Hypothalamus (tissue), 51 donors: Measurements from ENCODE around the gene CP.
"Not testable (repeated sequence)": the region's sequence is repeated elsewhere in the genome, so short reads cannot be mapped to it uniquely, and the experiment has no call there.

Experiments used
- DNase-seq, 51 donors: peaks; one replicate each; lab custom pipeline; 2025; lab: John Stamatoyannopoulos, UW

Gene CP

DNA sequence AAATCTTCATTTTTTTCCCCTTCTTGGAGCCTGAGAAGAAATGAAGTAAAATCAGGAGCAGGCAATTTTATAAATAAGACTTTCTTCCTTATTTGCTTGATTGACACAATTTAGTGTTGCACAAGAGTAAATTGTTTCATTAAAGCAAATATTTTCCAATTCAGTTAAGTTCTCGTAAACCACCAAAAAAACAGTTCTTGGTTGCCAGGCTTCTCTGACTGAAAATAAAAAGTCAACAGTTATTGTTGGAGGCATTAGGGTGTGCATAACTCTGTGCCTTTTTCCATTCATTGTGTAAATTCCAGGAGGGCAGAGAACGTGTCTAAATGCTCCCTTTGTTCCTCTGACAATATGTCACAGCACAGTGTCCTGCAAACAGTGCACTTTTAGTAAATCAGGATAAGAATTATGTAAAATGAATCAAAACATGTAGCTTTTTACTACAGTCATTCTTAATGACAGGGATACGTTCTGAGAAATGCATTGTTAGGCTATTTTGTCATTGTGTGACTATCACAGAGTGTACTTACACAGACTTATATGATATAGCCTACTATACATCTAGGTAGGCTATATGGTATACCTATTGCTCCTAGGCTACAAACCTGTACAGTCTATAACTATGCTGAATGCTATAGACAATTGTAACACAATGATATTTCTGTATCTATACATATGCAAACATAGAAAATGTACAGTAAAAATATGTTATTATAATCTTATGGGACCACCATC lies at the start of gene CP:
Gene CP, minus strand, starts transcription at position 47 of the 735 bp plus-strand sequence. Its CDS starts 37 bp downstream, at position 10.
- DNase-seq, result no peak

- DNase-seq, result no peak
These were observed 48.6 kb upstream of the CP start for GRCh38 chr3:149270180-149270579.

GRCh38 chr3:149269687-149270086 lies 48.1 kb upstream of the CP start:
- no peak for DNase-seq

DNA sequence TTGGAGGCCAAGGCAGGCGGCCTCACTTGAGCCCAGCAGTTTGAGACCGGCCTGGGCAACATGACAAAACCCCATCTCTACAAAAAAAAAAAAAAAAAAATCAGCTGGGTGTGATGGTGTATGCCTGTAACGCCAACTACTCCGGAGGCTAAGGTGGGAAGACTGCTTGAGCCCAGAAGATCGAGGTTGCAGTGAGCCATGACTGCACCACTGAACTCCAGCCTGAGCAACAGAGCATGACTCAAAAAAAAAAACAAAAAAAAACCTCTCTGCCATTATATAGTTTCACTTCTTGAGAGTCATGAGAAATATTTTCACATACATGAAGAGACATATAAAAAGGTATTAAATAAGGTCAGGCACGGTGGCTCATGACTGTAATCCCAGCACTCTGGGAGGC lies 45.9 kb upstream of the CP start:
- DNase-seq, result no peak

GRCh38 chr3:149266736-149267135 lies 45.1 kb upstream of the CP start:
- no peak for DNase-seq

- DNase-seq, result no peak
These were observed 42.2 kb upstream of the CP start for GRCh38 chr3:149263856-149264255.

DNA sequence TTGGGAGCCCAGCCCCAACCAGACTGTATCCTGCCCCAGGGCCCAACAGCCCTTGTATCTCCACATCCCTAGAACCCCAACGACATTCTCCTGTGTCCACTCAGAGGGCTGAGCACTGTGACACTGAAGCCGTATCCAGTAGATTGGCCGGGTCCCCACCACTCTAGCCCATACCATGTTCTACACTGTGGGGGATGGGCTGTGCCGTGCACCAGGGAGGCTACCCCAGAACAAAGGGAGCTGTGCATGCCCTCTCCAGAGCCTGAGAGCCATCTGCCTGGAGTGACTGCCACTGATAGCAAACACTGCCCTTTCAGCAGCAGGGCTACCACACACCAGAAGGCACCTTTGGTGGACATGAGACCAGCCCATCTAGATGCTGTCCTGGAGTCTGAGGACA lies 37.1 kb upstream of the CP start:
- no peak for DNase-seq

- DNase-seq, result peak in 1 of 51 donors; percentile 1
These were observed 36.7 kb upstream of the CP start for GRCh38 chr3:149258298-149258697.

DNA sequence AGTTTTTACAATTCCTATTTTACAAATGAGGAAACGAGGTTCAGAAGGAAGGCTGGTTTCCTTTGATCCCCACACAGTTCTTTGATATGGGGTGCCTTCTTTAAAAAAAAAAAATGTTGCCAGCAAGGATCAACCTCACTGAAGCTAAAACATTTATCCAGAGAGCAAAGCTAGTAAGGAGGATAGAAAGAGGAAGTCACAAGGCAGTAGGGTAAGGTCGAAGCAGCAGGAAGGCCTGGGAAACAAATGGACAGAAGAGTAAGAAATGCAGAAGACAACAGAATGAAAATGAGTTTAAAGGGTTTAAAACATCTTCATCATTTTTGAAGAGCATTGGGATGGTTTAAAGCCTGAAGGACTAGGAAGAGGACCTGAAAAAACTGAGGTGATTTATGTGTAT lies 30.6 kb upstream of the CP start:
- DNase-seq, result no peak

GRCh38 chr3:149251186-149251585 lies 29.6 kb upstream of the CP start:
- no peak for DNase-seq

DNA sequence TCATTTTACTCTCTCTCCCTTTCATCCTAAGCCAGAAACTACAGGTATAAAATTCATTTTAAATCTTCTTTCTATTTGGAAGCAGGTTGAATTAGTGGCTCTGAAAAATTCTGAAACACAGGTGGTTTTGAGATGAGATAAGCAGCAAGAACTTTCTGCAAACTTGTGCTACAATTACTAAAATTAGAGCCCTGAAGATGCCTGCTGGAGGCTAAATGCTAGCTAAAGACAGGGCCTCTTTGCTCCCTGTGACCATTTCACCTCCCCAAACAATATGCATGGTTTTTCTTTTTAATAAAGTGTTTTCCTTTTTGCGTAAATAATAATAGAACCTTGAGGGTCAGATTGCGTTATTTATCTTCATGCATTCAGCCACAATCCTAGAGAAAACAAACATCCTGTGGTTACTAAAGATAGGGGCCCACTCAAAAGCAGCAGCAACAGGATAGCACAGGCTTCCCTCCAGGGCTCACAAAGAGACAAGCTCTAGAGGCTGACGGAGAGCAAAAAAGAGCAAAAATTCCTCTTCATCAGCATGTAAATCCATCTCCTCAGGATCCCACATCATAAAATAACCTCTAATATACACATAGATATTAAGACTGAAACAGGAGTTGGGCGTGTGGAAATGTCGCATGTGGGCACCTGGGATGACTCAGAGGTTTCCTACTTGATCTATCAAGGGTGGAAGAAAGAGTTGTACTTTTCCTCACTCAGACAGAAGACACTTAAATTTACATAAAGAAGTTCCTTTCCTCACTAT lies 26.5 kb upstream of the CP start:
- DNase-seq, result no peak

GRCh38 chr3:149247008-149247710 lies 25.5 kb upstream of the CP start:
- no peak for DNase-seq

- no peak for DNase-seq
These were observed 24.3 kb upstream of the CP start for GRCh38 chr3:149245738-149246451.

DNA sequence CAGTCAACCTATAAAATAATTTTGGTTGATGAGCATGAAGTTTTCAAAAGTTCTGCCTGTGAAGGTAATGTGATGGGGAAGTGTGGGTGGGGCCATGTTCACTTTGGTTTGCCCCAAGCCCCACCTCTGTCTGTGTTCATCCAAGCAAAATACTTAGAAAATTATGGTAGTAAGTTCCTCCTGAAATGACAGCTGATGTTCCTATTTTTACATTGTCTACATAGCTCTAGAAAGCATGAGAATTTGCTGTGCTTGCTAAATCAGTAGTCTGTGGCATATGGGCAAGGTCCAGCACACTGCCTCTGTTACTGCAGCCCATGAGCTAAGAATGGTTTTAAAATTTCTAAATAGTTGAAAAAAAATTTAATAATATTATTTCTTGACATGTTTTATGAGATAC lies 21.9 kb upstream of the CP start:
- no peak for DNase-seq

DNA sequence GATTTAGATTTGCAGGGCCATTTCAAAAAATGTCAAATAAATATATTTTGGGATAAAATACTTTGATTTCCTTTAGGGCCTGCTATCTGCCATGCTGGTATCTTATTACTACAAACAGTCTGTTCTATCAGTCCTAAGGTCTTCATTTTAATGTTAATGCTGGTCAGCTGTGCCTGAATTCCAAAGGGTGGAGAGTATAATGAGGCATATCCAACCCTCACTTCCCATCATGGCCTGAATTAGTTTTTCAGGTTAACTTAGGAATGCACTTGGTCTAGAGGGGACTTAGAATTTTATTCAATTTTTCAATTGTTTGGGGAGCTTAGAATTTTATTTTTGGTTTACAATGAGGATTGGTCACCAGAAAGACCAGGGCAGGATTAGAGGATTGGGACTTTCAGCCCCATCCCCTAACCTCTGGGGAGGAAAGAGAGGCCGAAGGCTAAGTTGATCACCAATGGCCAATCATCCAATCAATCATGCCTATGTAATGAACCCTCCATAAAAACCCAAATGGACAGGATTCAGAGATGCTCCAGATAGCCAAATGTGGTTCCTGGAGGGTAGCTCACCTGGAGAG lies 17.8 kb upstream of the CP start:
- DNase-seq, result no peak

- not testable (repeated sequence) for DNase-seq
These were observed 16.6 kb upstream of the CP start for GRCh38 chr3:149238268-149238667.

DNA sequence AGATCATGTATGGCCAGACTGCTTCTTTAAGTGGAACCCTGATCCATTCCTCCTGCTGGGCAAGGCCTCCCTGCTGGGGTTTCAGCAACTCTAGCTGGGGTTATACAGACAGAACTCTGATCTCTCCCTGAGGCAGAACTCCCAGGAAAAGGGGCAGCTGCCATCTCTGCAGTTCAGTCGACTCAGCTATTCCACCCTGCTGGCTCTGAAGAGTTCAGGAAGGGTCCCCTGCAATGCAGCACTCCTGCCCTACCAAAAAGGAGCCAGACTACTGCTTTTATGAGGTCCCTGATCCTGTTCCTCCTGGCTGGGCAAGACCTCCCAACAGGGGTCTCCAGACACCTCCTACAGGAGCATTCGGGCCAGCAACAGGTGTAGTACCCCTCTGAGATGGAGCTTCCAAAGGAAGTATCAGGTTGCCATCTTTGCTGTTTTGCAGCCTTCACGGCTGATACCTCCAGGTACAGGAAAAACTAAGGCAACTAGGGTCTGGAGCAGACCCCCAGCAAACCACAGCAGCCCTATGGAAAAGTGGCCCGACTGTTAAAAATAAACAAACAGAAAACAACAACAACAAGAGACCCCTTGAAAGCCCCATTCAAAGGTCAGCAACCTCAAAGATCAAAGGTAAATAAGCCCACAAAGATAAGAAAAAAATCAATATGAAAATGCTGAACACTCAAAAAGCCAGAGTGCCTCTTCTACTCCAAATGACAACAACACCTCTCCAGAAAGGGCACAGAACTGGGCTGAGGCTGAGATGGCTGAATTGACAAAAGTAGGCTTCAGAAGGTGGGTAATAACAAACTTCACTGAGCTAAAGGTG lies 14.2 kb upstream of the CP start:
- DNase-seq, result no peak

- DNase-seq, result no peak
These were observed 13.1 kb upstream of the CP start for GRCh38 chr3:149234671-149235245.

DNA sequence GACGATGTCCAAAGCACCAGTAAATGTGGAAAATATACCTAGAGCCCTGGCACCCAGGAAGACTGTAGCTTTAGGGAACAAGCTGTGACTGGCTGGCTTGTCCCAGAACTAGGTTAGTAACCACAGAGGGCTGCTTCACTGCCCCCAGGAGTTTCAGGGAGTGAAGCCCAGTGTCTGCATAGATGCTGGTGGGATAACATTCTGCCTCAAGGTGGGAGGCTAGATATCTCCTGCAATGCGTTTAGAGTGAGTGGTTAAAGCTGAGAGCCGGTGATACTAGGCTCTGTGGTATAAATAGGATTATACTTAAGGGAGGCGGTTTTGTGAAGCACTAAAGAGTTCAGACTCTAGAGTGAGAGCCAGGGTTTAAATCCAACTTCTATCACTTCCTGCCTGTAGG lies 11.7 kb upstream of the CP start:
- no peak for DNase-seq
